T-helper 2 cell treated with Interferon-gamma antibody and Interleukin-4, amounts not matched to agents 5 μg/mL and 100 μg/mL, for 36 hours (primary cell): ENCODE measurements around the gene FHOD3.
"Not testable (repeated sequence)": the region's sequence is repeated elsewhere in the genome, so short reads cannot be mapped to it uniquely, and the experiment has no call there.

Source experiments
- DNase-seq: peaks from one replicate; pipeline ENCODE4 v3.0.0; 2021; ENCODE audit warnings: low spot score
- H3K27ac Mint-ChIP-seq: one replicate; pipeline ENCODE4 v1.8.0; 2021; ENCODE audit warnings: mild to moderate bottlenecking, mixed read lengths
- H3K27me3 Mint-ChIP-seq: one replicate; pipeline ENCODE4 v1.8.0; 2021; ENCODE audit warnings: low read depth, mixed read lengths
- H3K36me3 Mint-ChIP-seq: one replicate; pipeline ENCODE4 v1.8.0; 2021; ENCODE audit warnings: low read depth, mixed read lengths
- H3K4me1 Mint-ChIP-seq: one replicate; pipeline ENCODE4 v1.8.0; 2021; ENCODE audit warnings: low read depth, mixed read lengths
- H3K4me3 Mint-ChIP-seq: one replicate; pipeline ENCODE4 v1.8.0; 2022; ENCODE audit warnings: mild to moderate bottlenecking, moderate library complexity, mixed read lengths
- H3K9me3 Mint-ChIP-seq: one replicate; pipeline ENCODE4 v1.8.0; 2021; ENCODE audit warnings: mixed read lengths

Gene FHOD3

DNA sequence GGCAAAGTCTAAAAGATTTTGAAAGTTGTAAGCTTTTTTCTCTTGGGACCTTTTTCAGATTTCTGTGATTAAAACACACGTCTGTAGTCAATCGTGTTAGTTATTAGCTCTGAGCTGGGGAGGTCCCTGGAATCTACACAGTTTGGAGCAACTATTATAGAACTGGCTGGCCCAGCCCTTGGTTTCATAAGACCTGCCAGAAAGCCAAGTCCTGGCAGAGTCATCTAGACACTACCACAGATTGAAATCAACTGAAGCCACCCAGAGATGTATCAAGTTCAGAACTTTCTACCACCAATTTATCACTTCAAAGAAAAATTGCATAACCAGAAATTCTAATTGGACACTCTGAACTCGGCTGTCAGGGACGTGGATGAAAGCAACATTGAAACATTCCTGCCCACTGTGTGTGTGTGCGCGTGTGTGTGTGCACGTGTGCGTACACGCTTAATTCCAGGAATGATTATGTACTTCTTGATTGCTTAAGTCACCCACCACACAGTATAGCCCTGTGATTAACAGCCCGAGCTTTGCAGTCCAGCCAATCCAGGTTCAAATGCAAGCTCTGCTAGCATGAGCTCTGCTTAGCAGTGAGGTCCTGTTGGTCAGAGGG lies 405.0 kb downstream of the FHOD3 start:
- H3K4me1 Mint-ChIP-seq: no peaks in the 10 kb centered on the region
- no peaks in the 10 kb centered on the region for H3K36me3 Mint-ChIP-seq
- peaks cover 9% of the 10 kb centered on the region for H3K27me3 Mint-ChIP-seq
- no peak for DNase-seq
- H3K4me3 Mint-ChIP-seq: no peak overlapping the region
- H3K27ac Mint-ChIP-seq: no peak overlapping the region
- H3K9me3 Mint-ChIP-seq: no peaks in the 10 kb centered on the region

DNA sequence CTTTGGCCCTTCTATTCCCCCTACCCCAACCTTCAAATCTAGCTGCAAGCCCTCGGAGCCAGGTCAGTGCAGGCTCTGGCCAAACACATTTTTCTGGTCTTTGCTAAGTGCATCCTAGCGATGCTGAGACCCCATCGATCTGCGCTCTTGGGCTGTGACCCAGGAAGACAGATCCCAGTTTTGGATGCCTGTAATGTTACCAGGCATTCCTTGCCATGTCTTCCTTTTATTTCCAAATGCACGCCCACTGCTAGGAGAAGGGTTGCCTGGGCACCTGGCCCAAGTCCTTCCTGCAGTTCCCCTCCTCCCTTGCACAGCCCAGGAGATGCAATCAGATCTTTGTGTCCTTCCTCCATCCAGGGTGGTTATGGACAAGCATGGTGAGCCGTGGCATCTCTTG lies 406.6 kb downstream of the FHOD3 start:
- Mint-ChIP-seq H3K27ac (no peak overlapping the region), H3K36me3 (no peaks in the 10 kb centered on the region), H3K27me3 (peaks cover 9% of the 10 kb centered on the region), H3K9me3 (no peaks in the 10 kb centered on the region), H3K4me3 (no peak overlapping the region), H3K4me1 (no peaks in the 10 kb centered on the region)
- DNase-seq: no peak

DNA sequence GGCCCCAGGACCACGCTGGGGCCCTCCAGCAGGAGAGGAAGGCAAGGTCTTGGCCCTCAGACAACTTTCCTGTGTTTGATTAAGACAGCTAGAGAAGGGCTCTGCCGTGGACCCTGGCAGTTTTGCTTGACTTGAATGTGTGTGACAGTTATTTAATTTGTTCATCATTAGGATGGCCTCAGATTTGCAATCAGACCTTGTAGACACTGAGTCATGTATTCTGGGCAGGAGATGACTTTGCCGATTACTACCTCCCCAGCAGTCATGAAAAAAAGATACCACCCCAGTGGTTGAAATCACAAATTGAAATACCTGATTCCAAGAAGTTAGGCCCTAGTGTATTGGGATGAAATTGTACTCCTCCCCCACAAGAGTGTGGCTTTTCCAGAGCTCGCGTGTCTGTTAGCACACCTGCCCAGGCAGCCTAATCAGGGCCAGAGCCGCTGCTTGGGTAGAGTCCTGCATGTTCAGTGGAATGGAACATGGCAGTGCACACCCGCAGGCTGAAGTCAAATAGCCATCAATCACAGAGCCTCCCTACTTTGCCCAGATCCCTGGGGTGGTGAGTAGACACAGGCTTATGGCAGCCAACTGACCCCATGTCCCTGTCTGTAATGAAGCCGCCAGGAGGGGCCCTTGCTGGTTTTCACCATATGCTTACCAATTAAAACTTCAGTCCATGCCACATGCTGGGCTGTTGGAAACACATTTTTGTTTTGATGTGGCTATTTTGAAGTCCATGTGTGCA lies 408.8 kb downstream of the FHOD3 start:
- DNase-seq: no peak
- Mint-ChIP-seq H3K27ac (no peak overlapping the region), H3K4me1 (no peaks in the 10 kb centered on the region), H3K4me3 (no peak overlapping the region), H3K27me3 (peaks cover 6% of the 10 kb centered on the region), H3K36me3 (no peaks in the 10 kb centered on the region), H3K9me3 (no peaks in the 10 kb centered on the region)

DNA sequence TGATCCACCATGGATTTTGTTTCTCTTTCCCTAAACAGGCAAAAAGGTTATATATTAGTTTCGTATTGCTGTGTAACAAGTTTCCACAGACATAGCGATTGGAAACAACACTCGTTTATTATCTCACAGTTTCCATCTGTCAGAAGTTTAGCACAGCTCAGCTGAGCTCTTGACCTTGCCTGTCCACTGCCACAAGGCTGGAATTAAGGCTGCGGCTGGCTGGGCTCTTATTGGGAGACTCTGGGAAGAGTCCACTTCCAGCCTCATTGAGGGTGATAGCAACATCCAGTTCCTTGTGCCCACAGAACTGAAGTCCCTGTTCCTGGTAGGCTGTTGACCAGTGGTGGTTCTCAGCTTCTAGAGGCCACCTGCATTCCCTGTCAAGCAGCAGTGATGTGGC lies 410.9 kb downstream of the FHOD3 start:
- no peak for DNase-seq
- Mint-ChIP-seq H3K4me3 (no peak overlapping the region), H3K9me3 (no peaks in the 10 kb centered on the region), H3K27me3 (peaks cover 12% of the 10 kb centered on the region), H3K4me1 (no peaks in the 10 kb centered on the region), H3K36me3 (no peaks in the 10 kb centered on the region), H3K27ac (no peak overlapping the region)

DNA sequence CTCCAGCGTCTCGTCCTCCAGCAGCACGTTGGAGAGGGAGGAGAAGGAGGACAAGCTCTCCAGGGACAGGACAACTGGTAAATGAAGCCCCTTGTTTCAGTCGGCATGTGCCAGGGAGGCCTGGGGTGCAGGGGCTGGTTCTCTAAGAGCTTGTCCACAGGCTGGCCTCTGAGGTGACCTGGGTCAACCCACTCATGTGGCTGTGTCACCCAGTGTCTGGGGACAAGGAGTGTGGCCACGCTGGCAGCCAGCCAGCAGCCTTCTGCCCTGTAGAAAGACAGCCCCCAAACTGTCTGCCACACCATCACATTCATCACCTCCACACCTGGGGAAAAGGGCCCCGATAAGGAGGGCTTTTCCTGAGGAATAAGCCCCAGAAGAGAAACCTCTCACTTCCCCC lies 411.8 kb downstream of the FHOD3 start:
- Mint-ChIP-seq H3K9me3 (no peaks in the 10 kb centered on the region), H3K27me3 (peaks cover 15% of the 10 kb centered on the region)
- no peak for DNase-seq

DNA sequence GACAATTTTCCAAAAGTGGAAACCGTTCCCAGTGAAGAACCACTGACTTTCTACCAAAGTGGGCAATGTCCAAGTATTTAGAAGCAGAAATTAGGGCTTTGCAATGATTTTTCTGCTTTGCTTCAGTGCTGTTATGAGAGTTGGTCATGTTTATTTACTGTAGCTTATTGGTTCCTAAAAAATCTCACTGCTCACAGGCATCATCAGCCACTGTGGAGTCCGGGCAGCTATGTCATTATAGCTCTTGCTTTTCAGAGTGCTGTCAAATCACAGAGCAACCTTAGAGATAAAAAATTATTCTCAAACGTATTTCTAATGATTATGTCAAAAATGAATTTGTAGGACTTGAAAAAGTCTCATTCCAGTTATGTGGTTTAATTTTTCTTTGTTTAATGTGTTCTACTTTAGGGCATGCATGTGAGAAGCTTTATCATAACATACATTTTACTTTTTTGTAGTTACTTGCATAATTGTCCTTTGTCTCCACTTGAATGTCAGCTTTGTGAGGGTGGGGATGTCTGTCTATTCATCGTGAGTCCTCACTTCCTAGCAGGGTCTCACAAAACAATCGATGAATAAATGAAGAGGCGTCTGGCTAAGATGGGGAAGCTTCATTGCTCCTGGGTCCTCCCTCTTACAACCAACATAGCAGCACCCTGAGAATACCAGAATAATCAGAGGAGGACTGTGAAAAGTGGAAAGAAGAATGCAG lies 413.7 kb downstream of the FHOD3 start:
- no peak overlapping the region for H3K4me3 Mint-ChIP-seq
- no peak overlapping the region for H3K27ac Mint-ChIP-seq
- no peaks in the 10 kb centered on the region for H3K9me3 Mint-ChIP-seq
- H3K27me3 Mint-ChIP-seq: peaks cover 11% of the 10 kb centered on the region
- no peaks in the 10 kb centered on the region for H3K4me1 Mint-ChIP-seq
- no peak for DNase-seq
- no peaks in the 10 kb centered on the region for H3K36me3 Mint-ChIP-seq

More for the DNA sequence above, 411.8 kb downstream of the FHOD3 start:
- Mint-ChIP-seq H3K36me3 (no peaks in the 10 kb centered on the region), H3K4me3 (no peak overlapping the region), H3K27ac (no peak overlapping the region), H3K4me1 (no peaks in the 10 kb centered on the region)

DNA sequence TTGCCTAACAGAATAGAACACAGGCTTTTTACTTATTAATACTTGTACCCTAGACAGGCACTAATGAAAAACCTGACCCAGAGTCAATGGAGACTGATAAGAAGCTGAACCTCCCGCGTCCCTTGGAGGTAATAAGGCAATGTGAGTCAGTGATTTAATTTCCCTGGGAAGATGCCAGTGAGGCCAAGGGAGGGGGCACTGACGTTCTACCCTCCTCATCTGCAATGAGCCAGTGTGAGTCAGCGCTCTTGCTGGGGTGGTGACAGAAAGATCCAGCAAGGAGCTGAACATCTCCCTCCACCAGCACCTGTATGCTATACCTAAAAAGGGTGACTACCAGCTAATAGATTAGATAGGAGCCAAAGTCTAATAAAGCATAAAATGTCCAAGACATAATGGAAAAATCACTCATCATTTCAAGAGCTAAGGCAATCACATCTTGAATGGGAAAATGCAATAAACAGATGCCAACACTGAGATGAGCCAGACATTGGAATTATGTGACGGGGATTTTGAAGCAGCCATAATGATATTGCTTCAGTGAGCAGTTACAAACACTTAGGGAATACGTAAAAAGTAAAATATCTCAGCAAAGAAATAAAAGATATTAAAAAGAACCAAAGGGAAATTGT lies 414.4 kb downstream of the FHOD3 start:
- DNase-seq: no peak
- Mint-ChIP-seq H3K36me3 (no peaks in the 10 kb centered on the region), H3K4me3 (no peak overlapping the region), H3K27me3 (peaks cover 10% of the 10 kb centered on the region), H3K4me1 (no peaks in the 10 kb centered on the region), H3K9me3 (no peaks in the 10 kb centered on the region), H3K27ac (no peak overlapping the region)

DNA sequence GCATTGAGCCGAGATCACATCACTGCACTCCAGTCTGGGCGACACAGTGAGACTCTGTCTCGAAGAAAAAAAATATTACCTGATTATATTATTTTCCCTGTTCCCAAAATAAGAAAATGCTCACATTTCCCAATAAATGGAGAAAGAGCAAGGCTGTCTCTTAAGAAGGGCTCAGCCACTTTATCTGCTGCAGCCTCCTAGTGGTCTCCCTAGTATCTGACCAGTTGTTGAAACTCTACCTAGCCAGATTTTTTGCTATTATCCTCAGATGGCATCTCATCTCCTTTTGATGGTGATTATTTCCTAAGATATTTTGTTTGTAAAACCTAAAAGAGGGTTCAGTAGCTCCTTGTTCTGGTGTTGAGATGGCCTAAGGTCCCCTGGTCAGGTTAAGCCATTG lies 417.0 kb downstream of the FHOD3 start:
- H3K9me3 Mint-ChIP-seq: no peaks in the 10 kb centered on the region

DNA sequence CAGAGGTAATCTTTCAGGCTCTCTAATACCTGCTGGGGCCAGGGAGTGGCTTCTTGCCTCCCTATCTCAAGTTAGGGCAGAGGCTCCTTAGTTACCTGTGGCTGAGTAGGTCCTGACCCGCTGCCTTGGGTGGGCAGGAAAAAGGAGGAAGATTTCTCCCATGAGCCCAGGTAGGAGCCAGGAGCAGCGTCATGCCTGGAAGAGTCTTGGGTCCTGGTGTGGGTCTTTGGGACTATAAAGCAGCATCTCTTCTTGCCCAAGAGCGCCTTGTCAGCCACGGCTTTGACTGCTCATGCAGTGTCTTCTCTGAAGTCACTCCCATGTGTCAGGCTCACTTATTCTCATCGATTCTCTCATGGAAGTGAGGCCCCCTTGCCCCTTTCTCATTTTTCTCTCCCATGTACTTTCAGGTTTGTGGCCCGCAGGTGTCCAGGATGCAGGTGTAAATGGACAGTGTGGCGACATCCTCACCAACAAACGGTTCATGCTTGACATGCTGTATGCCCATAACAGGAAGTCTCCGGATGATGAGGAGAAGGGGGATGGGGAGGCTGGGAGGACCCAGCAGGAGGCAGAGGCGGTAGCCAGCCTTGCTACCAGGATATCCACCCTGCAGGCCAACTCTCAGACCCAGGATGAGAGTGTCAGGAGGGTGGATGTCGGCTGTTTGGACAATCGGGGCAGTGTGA lies 420.1 kb downstream of the FHOD3 start:
- DNase-seq: no peak
- H3K4me3 Mint-ChIP-seq: no peak overlapping the region
- no peak overlapping the region for H3K27ac Mint-ChIP-seq
- peaks cover 6% of the 10 kb centered on the region for H3K27me3 Mint-ChIP-seq
- no peaks in the 10 kb centered on the region for H3K4me1 Mint-ChIP-seq
- no peaks in the 10 kb centered on the region for H3K36me3 Mint-ChIP-seq
- H3K9me3 Mint-ChIP-seq: no peaks in the 10 kb centered on the region

More for the DNA sequence above, 417.0 kb downstream of the FHOD3 start:
- DNase-seq: no peak
- Mint-ChIP-seq H3K4me1 (no peaks in the 10 kb centered on the region), H3K27me3 (peaks cover 9% of the 10 kb centered on the region), H3K27ac (no peak overlapping the region), H3K36me3 (no peaks in the 10 kb centered on the region), H3K4me3 (no peak overlapping the region)

DNA sequence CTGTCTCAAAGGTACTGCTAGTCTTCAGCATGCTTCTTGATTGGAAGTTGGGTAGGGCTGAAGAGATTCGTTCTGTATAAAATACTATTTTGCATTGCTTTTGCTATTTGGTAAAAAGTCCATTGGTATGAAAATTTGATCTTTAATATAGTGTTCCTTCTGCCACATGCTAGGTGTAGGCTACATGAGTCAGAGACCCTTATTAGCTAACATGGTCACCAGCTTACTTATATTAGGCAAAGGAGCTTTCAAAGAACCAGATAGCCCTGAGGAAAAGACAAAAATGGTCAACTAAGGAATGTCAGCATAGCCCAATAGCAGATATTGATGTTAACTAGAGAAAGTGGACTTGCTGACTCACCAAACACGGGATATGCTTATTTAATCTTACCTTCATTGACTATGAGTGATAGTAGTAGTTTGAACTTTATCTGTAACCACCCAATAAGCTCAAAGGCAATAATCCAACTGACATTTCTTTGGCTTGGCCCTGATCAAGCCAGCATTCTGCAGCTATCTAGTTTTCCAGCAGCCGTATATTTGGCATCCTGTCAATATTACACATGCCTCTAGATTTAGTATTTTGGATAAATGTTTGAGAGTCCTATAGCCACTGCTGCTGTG lies 421.3 kb downstream of the FHOD3 start:
- Mint-ChIP-seq H3K4me1 (no peaks in the 10 kb centered on the region), H3K27me3 (peaks cover 1% of the 10 kb centered on the region), H3K27ac (no peak overlapping the region), H3K9me3 (no peaks in the 10 kb centered on the region), H3K36me3 (no peaks in the 10 kb centered on the region), H3K4me3 (no peak overlapping the region)
- no peak for DNase-seq

DNA sequence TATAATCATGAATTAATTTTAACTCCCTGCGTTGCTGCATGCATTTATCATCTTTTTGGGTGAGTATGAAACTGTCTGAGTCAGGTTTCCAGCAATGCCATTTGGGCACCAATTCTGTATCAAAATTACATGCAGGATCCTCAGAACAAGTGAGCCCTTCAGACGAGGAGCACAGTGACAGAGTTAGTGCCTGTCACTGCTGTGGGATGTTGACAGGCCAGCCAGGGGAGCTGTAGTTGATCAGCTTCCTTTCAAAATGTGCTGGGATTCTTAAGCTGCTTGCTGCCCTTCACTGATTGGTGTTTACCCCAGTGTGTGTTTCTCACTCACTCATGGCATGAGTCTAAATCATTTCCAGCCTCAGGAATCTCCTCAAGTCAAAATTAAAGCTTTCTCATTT lies 422.1 kb downstream of the FHOD3 start:
- Mint-ChIP-seq H3K4me3 (no peak overlapping the region), H3K4me1 (no peaks in the 10 kb centered on the region), H3K9me3 (no peaks in the 10 kb centered on the region), H3K36me3 (no peaks in the 10 kb centered on the region), H3K27ac (no peak overlapping the region), H3K27me3 (no peaks in the 10 kb centered on the region)
- DNase-seq: no peak

DNA sequence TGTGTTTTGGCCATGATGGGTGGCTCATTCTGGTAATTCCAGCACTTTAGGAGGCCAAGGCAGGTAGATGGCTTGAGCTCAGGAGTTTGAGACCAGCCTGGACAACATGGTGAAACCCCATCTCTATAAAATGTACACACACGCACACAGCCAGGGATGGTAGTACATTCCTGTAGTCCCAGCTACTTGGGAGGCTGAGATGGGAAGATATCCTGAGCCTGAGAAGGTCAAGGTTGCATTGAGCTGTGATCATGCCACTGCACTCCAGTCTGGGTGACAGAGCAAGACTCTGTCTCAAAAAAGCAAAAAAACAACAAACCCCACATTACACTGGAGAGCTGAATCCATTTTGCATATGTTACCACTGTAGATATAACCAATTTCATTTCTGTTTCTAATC lies 423.8 kb downstream of the FHOD3 start:
- not testable (repeated sequence) for H3K4me3 Mint-ChIP-seq, H3K27me3 Mint-ChIP-seq, H3K4me1 Mint-ChIP-seq, H3K36me3 Mint-ChIP-seq, H3K9me3 Mint-ChIP-seq, DNase-seq, H3K27ac Mint-ChIP-seq

DNA sequence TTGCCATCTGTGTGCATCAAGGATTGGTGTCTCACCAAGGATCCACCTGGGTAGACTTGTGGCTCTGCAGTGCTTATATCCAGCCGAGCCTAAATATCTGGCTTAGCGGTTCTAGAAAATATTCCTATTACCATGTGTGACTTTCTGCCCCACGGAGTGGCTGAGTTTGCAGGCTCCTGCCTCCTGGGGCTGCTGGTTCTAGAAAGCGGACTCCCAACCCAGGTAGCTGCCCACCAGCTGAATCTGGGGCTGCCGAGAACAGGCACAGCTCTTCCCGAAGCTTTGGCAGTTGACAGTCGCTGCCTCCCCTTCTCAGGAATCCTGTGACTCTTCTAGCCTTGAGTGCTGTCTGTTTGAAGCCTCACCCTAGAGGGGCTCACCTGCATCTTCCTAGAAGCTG lies 426.7 kb downstream of the FHOD3 start:
- DNase-seq: no peak
- H3K27ac Mint-ChIP-seq: no peak overlapping the region
- H3K4me1 Mint-ChIP-seq: no peaks in the 10 kb centered on the region
- no peak overlapping the region for H3K4me3 Mint-ChIP-seq
- no peaks in the 10 kb centered on the region for H3K36me3 Mint-ChIP-seq
- H3K9me3 Mint-ChIP-seq: no peaks in the 10 kb centered on the region
- peaks cover 10% of the 10 kb centered on the region for H3K27me3 Mint-ChIP-seq
